GM18951 (cell line): ENCODE measurements around the gene ARFGEF3.

Experiments
- POLR2A ChIP-seq: IDR thresholded peaks from 4 replicates; pipeline ENCODE4 v1.6.1; 2011; ENCODE audit warnings: mild to moderate bottlenecking; ENCODE audit not compliant: insufficient read length, insufficient read depth; ENCODE audit errors: extremely low read depth
- in situ Hi-C: fragments of 300-500 bp; cut with MboI; formaldehyde crosslinking; loops from one replicate; pipeline ENCODE4 v1.12.0; 2022; ENCODE audit warnings: low sequenced_read_pairs, mixed read lengths, inconsistent platforms; ENCODE audit not compliant: unreplicated experiment

ARFGEF3 gene

DNA sequence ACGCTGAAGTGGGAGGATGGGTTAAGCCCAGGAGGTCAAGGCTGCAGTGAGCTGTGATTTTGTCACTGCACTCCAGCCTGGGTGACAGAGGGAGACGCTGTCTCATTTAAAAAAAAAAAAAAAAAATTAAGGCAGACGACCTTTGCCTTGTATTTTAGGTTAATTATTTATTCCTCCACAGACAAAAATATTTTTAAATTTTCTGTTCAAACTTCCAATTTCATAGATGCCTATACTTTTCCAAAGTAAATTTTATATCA, 209.6 kb downstream of the ARFGEF3 start:
- in situ Hi-C loops, result no loop called here
- no peak for TF ChIP-seq POLR2A

DNA sequence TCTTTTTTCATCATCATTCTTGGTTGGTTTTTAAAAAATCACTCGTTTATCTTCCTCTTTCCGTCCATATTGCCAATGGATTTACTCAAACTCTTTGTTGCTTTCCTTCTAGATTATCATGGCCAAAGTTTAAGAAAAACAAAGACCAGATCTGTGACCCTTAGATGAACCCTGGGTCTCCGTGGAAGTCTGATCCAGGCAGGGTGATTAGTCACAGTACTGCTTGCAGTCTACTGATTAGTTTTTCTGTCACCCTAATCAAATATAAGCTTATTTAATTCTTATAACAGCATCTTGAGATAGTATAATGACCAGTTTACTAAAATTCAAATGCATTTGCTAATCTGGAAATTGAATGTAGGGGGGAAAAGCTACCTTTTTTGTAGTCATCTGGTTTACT, 210.0 kb downstream of the ARFGEF3 start:
- in situ Hi-C loops, result no loop called here

DNA sequence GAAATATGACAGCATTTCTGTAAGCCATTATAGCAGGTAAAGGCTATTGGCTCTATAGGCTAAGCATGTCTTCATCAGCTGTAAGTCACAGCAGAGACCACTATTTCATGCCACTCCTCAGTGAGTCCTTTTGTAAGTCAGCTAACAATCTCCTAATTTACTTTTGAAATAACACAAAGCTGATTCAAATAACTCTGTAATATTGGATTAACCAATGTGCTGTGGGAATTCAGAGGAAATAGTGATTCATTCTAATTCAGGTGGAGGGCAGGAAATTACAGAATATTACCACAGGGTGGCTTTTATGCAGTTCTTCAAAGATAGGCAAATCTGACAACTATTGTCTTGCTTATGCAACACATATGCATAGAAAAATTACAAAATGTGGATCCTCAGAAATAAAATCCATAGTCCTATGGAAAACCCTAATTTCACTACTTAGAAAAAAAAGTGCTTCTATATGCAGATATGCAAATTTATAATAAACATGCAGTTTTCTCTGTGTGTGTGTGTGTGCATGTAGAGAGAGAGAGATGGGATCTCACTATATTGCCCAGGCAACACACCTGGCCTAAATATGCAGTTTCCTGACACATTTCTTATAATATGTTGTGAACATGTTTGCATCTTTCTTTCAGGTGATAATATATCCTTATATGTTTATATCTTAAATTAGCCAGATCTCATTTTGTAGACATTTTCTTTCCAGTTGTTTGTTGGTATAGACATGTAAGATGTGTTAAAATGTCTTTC, 211.1 kb downstream of the ARFGEF3 start:
- in situ Hi-C loops, result no loop called here
- no peak for TF ChIP-seq POLR2A

More for the DNA sequence above, 210.0 kb downstream of the ARFGEF3 start:
- no peak for TF ChIP-seq POLR2A

DNA sequence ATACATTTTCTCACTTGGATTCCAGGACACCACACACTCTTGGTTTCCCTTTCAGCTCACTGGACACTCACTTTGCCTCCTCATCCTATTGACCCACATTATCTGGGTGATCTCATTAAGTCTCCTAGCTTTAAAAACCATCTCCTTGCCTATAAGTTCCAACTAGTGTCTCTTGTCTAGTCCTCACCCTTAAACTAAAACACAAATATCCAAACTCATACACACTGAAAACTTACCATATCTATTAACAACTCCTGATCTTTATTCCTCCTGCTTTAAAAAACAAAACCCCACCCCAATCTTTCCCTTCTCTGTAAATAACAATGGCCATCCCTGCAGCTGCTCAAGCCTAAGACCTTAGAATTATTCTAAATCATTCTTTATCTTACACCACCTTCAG, 212.5 kb downstream of the ARFGEF3 start:
- in situ Hi-C loops, result no loop called here

DNA sequence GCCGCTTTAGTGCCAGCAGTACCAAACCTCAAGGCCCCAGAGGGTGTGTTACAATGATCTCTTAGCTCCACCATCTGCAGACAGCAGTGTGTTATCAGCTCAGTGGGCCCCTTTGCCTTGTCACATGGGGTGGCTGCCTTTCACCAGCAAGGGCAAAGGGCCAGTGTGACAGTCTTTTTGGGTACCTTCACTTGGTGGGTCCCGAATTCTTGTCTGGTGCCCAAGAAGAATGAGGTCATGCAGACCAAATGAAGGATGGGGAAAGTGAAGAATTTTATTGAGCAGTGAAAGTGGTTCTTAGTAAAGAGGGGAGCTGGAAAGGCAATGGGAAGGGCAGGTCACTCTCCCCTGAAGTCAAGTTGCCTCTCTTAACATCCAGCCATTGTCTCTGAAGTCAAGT, 213.1 kb downstream of the ARFGEF3 start:
- in situ Hi-C loops, result no loop called here
- TF ChIP-seq POLR2A, result no peak

More for the DNA sequence above, 212.5 kb downstream of the ARFGEF3 start:
- TF ChIP-seq POLR2A, result no peak

DNA sequence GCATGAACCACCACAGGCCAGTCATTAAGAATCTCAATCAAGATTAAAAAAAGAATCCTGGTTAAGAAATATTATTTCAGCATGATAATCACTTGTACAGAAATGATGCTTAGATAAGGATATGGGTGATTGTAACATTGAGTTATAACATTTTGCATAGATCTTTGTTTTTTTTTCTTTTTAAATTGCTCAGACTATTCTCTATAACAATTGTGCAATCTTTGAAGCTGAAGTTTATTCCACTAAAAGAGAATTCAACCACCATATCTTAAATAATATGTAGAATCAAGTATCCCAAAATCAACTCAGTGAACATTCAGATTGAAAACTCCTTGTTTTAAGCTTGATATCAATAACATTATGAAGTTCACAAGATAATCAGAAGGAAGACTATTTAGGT, 215.3 kb downstream of the ARFGEF3 start:
- no peak for TF ChIP-seq POLR2A
- in situ Hi-C loops, result no loop called here

DNA sequence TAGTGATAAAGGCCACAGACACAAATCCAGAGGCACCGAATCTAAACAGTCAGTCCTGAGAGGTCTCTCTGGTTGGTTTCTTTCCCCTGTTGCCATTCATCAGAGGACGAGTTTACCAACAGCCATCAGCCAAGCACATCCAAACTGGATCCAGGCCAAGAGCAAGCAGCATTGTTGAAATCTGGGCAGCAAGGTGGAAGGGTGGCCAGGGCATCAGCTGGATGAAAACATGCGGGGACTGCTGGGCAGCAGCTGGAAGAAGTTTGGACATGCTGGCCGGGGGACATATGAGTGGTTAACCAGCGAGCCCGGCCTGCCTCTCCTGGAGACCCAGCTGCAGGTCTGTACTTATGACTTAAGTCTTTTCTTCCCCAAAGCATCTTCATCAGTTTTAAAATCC, 216.1 kb downstream of the ARFGEF3 start, which contains the start of gene SMIM28:
SMIM28 (plus strand) TSS at position 62 of the 400 bp plus-strand sequence; CDS start at position 230, 168 bp downstream.
- in situ Hi-C loops, result no loop called here
- TF ChIP-seq POLR2A, result no peak

DNA sequence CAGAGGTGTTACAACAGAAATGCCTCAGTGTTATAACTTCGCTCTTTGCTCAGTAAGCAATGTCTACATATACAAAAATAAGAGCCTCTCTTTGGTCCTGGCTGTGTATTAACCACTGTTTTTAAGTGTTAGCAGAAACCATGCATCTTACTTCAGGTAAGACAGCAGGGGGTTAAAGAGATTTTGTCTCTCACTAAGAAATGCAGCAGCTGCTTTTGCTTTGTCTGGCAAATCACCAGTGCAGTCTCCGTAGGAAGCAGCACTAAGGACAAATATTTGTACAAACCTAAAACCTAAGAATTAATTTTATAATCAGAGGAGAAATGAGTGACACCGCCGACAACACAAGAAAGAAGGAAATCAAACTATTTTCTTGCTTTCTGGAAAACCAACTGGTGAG, 216.7 kb downstream of the ARFGEF3 start:
- in situ Hi-C loops, result no loop called here
- no peak for TF ChIP-seq POLR2A

DNA sequence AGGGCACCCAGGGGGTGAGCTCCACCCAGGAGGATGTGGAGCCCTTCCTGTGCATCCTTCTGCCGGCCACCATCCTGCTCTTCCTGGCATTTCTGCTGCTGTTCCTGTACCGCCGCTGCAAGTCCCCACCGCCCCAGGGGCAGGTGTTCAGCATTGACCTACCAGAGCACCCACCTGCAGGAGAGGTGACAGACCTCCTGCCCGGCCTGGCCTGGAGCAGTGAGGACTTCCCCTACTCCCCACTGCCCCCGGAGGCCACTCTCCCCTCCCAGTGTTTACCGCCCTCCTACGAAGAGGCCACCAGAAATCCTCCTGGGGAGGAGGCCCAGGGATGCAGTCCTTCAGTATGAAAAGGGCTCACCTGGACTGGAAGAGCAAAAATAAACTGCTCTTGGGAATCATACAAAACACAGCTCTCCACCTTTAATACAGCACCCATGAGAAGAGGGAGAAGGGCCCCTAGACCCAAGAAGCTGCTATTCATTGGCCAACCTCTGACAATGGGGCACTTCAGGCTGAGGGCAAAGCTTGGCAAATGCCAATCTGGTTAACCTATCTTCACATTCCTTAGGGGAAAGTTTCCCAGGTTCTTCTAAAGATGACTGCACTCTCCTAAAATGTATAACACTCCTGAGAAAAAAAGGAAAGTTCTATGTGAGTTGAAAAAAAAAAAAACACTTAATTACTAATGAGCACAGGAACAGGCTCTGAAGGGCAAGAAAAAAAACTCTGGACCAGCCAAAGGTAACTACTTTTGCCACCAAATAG, 220.9 kb downstream of the ARFGEF3 start:
- in situ Hi-C loops, result loop anchor here (10.0 kb wide), 1 partner anchor 138 kb away; no protein-coding TSS in a partner anchor
- TF ChIP-seq POLR2A, result no peak

DNA sequence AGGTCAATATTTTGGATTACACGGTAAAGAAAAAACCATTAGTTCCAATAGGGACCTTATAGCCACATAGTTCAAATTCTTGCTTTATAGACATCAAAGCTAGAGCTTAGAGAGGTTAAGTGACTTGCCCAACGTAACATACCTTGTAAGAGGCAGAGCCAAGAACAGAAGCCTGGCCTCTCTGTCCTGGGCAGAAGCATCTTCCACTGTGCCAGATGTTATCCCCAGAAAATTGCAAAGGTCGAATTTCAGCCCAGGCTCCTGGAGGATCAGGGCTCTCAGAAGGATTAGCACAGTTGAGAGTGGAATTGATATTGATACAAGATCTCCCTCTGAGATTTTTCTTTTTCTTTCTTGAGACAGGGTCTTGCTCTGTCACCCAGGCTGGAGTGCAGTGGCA, 222.0 kb downstream of the ARFGEF3 start:
- in situ Hi-C loops, result loop anchor here (10.0 kb wide), 1 partner anchor 139 kb away; no protein-coding TSS in a partner anchor
- TF ChIP-seq POLR2A, result no peak

DNA sequence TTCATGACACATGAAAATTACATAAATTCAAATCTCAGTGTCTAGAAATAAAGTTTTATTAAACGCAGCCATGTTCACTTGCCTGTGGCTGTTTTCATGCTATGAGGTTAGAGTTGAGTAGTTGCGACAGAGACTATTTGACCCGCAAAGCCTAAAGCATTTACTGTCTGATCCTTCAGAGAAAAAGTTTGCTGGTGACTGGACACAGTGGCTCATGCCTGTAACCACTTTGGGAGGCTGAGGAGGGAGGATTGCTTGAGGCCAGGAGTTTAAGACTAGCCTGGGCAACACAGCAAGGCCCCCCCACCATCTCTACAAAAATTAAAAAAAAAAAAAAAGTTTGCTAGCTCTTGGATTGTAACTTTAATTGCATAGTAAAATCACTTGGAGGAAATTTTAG, 225.2 kb downstream of the ARFGEF3 start:
- TF ChIP-seq POLR2A, result no peak
- in situ Hi-C loops, result loop anchor here (10.0 kb wide), 1 partner anchor 142 kb away; no protein-coding TSS in a partner anchor

DNA sequence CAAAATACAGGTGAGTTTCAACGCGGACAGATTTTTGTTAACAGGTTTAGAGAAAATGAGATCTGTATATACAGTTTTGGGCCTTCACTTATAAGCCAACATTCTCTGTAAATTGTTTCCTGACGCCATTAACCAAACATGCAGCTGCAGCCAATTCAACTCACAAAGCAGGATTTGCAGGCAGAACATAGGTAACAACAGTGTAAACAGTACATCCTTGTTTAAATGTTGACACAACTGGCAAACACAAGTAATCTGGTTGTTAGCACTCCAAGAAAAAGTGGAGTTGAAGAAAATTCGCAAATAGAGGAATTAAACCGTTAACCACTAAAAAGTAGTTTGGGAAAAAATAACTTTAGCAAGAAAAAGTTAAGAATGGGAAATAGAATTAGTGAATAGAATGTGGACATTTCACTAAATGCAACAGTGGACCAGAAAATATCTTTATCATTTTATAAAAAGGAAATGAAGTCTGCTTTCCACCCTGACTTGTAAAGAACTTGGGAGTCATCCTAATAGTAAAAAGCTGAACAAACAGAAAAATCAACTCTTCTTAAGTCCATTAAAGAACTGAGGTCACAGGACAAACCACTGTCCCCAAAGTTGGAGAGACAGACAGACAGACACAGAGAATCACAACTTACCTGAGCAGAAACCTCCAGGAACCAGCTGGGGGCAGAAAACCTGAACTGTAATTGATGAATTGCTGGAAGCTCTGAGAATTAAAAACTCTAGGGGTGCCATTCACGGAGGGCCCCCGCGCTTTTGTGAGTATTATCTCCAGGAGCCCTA, 226.0 kb downstream of the ARFGEF3 start:
- in situ Hi-C loops, result loop anchor here (10.0 kb wide), 1 partner anchor 143 kb away; no protein-coding TSS in a partner anchor
- TF ChIP-seq POLR2A, result no peak

DNA sequence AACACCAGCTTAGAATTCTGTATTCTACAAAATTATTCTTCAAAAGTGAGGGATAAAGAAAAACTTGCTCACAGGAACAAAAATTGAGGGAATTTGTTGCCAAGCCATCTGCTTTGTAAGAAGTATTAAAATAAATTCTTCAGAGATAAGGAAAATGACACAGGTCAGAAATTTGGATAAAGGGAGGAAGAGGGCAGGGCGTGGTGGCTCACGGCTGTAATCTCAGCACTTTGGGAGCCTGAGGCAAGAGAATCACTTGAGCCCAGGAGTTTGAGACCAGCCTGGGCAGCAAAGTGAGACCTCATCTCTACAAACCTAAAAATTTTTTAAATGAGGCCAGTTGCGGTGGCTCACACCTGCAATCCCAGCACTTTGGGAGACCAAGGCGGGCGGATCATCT, 227.8 kb downstream of the ARFGEF3 start:
- in situ Hi-C loops, result loop anchor here (10.0 kb wide), 1 partner anchor 145 kb away; no protein-coding TSS in a partner anchor

More for the DNA sequence above, 227.8 kb downstream of the ARFGEF3 start:
- no peak for TF ChIP-seq POLR2A
